ENCODE results near the gene PJVK. TPM values are rescaled to one million over a fixed set of nuclear protein-coding genes. Genes with fewer than 3 reads are reported as not detected.

The PJVK gene
- total and polyA plus RNA-seq, 2 of the 13 experiments (the other 11 are each of a cell fraction or from before 2014, with no cell fraction given), result 1.2 to 2.6 TPM

DNA sequence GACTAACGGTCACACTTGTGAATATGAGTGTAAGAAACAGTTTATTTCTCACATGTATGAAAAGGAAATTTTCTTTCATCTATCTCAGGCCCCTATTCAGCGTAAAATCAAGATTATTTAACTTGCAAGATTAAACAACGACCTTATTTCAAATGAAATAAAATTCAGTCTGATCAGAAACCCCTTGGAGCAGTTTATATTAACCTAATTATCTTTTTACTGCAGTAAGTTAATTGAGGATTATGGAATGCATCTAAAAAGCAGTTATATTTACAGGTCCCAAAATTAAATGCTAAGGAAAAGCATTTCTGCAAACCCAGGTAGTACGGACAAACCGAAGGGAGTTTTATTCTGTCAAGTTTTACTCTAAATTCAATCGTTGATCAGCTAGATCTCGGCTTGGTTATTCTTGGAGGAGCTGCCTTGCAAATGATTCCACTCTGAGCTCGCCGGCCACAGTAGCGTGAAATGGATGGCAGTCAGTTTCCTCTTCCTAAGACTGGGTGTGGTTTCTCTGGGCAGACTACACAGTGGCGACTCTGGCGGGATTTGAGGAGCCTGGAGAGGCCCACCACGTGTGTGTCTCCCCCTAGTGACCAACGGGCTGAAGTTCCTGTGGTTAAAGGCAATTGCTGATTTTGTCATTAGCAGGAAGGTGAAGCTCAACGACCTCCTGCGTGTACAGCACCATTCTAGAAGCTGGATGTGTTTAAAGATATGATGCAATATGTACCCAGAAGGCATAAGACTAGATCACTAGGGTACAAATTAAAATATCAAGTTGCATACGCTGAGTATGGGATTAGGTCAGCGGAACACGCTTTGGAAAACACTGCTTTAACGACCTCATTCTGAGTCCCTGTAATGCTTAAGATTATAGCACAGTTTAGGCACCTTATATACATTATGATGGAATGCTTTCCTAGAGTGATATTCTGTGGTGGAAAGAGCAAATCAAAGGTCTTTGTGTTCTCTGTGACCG lies 36.6 kb upstream of the PJVK start (continued):
- no peak for TF ChIP-seq HOXA7 (CRISPR knock-in tag; IDR thresholded peaks at IDR 0.05)
- TF ChIP-seq, protein P1, sequence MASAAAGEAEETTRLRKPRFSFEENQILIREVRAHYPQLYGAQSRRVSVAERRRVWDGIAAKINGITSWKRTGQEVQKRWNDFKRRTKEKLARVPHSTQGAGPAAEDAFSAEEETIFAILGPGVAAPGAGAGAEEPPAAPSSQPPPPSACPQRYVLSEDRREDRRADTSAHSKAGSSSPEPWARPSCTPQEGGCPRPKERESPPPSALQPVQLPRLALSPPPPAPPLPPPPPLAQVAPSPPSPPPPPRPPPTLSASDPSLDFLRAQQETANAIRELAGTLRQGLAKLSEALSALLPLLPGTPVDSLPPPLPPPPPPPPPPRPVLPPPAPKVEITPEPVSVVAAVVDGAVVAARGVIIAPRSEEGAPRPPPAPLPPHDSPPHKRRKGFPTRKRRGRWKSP (CRISPR knock-in tag; IDR thresholded peaks at IDR 0.05), result 0 out of 2 replicates have a peak, but pooled peaks have one; percentile 29
- TF ChIP-seq FOXO1 (CRISPR knock-in tag; IDR thresholded peaks at IDR 0.05), result peak; percentile 40; the same call in 1 of the 2 replicates
- TF ChIP-seq CHCHD3 (CRISPR knock-in tag; IDR thresholded peaks at IDR 0.05), result no peak
- TF ChIP-seq, protein P2, sequence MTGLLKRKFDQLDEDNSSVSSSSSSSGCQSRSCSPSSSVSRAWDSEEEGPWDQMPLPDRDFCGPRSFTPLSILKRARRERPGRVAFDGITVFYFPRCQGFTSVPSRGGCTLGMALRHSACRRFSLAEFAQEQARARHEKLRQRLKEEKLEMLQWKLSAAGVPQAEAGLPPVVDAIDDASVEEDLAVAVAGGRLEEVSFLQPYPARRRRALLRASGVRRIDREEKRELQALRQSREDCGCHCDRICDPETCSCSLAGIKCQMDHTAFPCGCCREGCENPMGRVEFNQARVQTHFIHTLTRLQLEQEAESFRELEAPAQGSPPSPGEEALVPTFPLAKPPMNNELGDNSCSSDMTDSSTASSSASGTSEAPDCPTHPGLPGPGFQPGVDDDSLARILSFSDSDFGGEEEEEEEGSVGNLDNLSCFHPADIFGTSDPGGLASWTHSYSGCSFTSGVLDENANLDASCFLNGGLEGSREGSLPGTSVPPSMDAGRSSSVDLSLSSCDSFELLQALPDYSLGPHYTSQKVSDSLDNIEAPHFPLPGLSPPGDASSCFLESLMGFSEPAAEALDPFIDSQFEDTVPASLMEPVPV (CRISPR knock-in tag; IDR thresholded peaks at IDR 0.05), result no peak
- peak; percentile 67; the same call in 1 of the 2 replicates for TF ChIP-seq RFXANK (CRISPR knock-in tag; IDR thresholded peaks at IDR 0.05)
- no peak for TF ChIP-seq JUNB (CRISPR knock-in tag; IDR thresholded peaks at IDR 0.05; ENCODE audit: borderline replicate concordance)
- TF ChIP-seq, protein P3, sequence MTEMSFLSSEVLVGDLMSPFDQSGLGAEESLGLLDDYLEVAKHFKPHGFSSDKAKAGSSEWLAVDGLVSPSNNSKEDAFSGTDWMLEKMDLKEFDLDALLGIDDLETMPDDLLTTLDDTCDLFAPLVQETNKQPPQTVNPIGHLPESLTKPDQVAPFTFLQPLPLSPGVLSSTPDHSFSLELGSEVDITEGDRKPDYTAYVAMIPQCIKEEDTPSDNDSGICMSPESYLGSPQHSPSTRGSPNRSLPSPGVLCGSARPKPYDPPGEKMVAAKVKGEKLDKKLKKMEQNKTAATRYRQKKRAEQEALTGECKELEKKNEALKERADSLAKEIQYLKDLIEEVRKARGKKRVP (CRISPR knock-in tag; IDR thresholded peaks at IDR 0.05), result peak; percentile 66 to 75; a peak in 2 of 4 replicates
- no peak for TF ChIP-seq ZNF160 (CRISPR knock-in tag; IDR thresholded peaks at IDR 0.05)
- TF ChIP-seq, protein P4, sequence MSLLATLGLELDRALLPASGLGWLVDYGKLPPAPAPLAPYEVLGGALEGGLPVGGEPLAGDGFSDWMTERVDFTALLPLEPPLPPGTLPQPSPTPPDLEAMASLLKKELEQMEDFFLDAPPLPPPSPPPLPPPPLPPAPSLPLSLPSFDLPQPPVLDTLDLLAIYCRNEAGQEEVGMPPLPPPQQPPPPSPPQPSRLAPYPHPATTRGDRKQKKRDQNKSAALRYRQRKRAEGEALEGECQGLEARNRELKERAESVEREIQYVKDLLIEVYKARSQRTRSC (CRISPR knock-in tag; IDR thresholded peaks at IDR 0.05; ENCODE audit: low read depth), result no peak
- TF ChIP-seq, protein P5, sequence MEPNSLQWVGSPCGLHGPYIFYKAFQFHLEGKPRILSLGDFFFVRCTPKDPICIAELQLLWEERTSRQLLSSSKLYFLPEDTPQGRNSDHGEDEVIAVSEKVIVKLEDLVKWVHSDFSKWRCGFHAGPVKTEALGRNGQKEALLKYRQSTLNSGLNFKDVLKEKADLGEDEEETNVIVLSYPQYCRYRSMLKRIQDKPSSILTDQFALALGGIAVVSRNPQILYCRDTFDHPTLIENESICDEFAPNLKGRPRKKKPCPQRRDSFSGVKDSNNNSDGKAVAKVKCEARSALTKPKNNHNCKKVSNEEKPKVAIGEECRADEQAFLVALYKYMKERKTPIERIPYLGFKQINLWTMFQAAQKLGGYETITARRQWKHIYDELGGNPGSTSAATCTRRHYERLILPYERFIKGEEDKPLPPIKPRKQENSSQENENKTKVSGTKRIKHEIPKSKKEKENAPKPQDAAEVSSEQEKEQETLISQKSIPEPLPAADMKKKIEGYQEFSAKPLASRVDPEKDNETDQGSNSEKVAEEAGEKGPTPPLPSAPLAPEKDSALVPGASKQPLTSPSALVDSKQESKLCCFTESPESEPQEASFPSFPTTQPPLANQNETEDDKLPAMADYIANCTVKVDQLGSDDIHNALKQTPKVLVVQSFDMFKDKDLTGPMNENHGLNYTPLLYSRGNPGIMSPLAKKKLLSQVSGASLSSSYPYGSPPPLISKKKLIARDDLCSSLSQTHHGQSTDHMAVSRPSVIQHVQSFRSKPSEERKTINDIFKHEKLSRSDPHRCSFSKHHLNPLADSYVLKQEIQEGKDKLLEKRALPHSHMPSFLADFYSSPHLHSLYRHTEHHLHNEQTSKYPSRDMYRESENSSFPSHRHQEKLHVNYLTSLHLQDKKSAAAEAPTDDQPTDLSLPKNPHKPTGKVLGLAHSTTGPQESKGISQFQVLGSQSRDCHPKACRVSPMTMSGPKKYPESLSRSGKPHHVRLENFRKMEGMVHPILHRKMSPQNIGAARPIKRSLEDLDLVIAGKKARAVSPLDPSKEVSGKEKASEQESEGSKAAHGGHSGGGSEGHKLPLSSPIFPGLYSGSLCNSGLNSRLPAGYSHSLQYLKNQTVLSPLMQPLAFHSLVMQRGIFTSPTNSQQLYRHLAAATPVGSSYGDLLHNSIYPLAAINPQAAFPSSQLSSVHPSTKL (CRISPR knock-in tag; IDR thresholded peaks at IDR 0.05), result peak; percentile 84
- peak; percentile 48; the same call in 1 of the 2 replicates for TF ChIP-seq SOX5 (CRISPR knock-in tag; IDR thresholded peaks at IDR 0.05; ENCODE audit: borderline replicate concordance)
- TF ChIP-seq, protein P6, sequence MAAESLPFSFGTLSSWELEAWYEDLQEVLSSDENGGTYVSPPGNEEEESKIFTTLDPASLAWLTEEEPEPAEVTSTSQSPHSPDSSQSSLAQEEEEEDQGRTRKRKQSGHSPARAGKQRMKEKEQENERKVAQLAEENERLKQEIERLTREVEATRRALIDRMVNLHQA (CRISPR knock-in tag; IDR thresholded peaks at IDR 0.05), result no peak
- TF ChIP-seq, protein P7, sequence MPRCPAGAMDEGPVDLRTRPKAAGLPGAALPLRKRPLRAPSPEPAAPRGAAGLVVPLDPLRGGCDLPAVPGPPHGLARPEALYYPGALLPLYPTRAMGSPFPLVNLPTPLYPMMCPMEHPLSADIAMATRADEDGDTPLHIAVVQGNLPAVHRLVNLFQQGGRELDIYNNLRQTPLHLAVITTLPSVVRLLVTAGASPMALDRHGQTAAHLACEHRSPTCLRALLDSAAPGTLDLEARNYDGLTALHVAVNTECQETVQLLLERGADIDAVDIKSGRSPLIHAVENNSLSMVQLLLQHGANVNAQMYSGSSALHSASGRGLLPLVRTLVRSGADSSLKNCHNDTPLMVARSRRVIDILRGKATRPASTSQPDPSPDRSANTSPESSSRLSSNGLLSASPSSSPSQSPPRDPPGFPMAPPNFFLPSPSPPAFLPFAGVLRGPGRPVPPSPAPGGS (CRISPR knock-in tag; IDR thresholded peaks at IDR 0.05), result 0 out of 2 replicates have a peak, but pooled peaks have one; percentile 46
- no peak for TF ChIP-seq MATR3 (CRISPR knock-in tag; IDR thresholded peaks at IDR 0.05)
